ENCODE data around the gene TCF23.

DNA sequence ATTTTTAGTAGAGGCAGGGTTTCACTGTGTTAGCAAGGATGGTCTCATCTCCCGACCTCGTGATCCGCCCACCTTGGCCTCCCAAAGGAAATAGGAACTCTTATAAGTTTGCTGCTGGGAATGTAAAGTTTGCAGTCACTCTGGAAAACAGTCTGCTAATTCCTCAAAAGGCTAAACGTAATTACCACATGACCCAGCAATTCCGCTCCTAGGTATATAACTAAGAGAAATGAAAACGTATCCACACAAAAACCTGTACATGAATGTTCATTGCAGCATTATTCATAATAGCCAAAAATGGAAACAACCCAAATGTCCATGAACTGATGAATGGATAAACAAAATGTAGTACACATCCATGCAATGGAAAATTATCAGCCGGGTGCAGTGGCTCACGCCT, 41.2 kb downstream of the TCF23 start:
- TF ChIP-seq, protein P1, sequence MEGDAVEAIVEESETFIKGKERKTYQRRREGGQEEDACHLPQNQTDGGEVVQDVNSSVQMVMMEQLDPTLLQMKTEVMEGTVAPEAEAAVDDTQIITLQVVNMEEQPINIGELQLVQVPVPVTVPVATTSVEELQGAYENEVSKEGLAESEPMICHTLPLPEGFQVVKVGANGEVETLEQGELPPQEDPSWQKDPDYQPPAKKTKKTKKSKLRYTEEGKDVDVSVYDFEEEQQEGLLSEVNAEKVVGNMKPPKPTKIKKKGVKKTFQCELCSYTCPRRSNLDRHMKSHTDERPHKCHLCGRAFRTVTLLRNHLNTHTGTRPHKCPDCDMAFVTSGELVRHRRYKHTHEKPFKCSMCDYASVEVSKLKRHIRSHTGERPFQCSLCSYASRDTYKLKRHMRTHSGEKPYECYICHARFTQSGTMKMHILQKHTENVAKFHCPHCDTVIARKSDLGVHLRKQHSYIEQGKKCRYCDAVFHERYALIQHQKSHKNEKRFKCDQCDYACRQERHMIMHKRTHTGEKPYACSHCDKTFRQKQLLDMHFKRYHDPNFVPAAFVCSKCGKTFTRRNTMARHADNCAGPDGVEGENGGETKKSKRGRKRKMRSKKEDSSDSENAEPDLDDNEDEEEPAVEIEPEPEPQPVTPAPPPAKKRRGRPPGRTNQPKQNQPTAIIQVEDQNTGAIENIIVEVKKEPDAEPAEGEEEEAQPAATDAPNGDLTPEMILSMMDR (IDR thresholded peaks at IDR 0.05) = no peak
- no peak for TF ChIP-seq EP300 (IDR thresholded peaks at IDR 0.05)
